Fibroblast of pulmonary artery (primary cell): Measurements from ENCODE around the gene ROR1.

Experiments
- DNase-seq: peaks from one replicate; pipeline ENCODE4 v3.0.0-alpha.2; 2010; ENCODE audit warnings: low read depth
- H3K4me3 ChIP-seq: replicated peaks from 2 replicates; pipeline ENCODE4 v1.5.1; 2011; ENCODE audit warnings: low read depth, mild to moderate bottlenecking, control low read depth, low read length, moderate library complexity
- CTCF ChIP-seq: IDR thresholded peaks from 2 replicates; pipeline ENCODE4 v1.5.1; 2011; ENCODE audit warnings: mild to moderate bottlenecking, control low read depth, low read length, inconsistent platforms; ENCODE audit errors: missing control alignments

The ROR1 gene

GRCh38 chr1:63893976-63894375 lies 120.2 kb downstream of the ROR1 start:
- TF ChIP-seq CTCF, result no peak
- no peak for DNase-seq
- H3K4me3 ChIP-seq, result no peak overlapping the region

- no peak for TF ChIP-seq CTCF
- H3K4me3 ChIP-seq, result no peak overlapping the region
- no peak for DNase-seq
These were observed 120.9 kb downstream of the ROR1 start for GRCh38 chr1:63894627-63895265.

GRCh38 chr1:63896755-63897154 lies 122.9 kb downstream of the ROR1 start:
- no peak overlapping the region for H3K4me3 ChIP-seq
- no peak for TF ChIP-seq CTCF
- no peak for DNase-seq

- no peak for DNase-seq
- H3K4me3 ChIP-seq, result no peak overlapping the region
- TF ChIP-seq CTCF, result no peak
These were observed 124.8 kb downstream of the ROR1 start for GRCh38 chr1:63898428-63899196.

GRCh38 chr1:63901094-63901493 lies 127.3 kb downstream of the ROR1 start:
- no peak for DNase-seq
- H3K4me3 ChIP-seq, result no peak overlapping the region
- no peak for TF ChIP-seq CTCF

- TF ChIP-seq CTCF, result no peak
- no peak overlapping the region for H3K4me3 ChIP-seq
- DNase-seq, result peak; percentile 55
These were observed 129.2 kb downstream of the ROR1 start for GRCh38 chr1:63902844-63903589.
